Panc1 (cell line): ENCODE results near the gene JAZF1. TPM values are rescaled to one million over a fixed set of nuclear protein-coding genes. Genes with fewer than 3 reads are reported as not detected.

ENCODE experiments used
- ATAC-seq: fragments of 200-7000 bp; cut with Tn5 transposase; 2 replicates; pipeline ENCODE4 v1.9.1; 2020; ENCODE audit warnings: mild to moderate bottlenecking, moderate library complexity
- BruUV-seq: library from RNA; stranded (reverse); fragments of 400-500 nt; replicated peaks from 2 replicates; lab custom pipeline; 2021; lab: Mats Ljungman, UMichigan
- CTCF ChIA-PET: fragments of 300-600 bp; sonication (Branson Sonifier 250); formaldehyde crosslinking; loops from one replicate; lab custom pipeline; 2022; ENCODE audit warnings: antibody characterized with exemption; lab: Charles Lee
- POLR2A ChIA-PET: fragments of 300-600 bp; sonication (Branson Sonifier 250); formaldehyde crosslinking; loops from one replicate; lab custom pipeline; 2022; ENCODE audit warnings: antibody characterized with exemption; lab: Charles Lee
- DNase-seq: peaks from one replicate; pipeline ENCODE4 v3.0.0-alpha.2; 2010; ENCODE audit warnings: low read depth, low spot score
- H3K27ac ChIP-seq: 2 replicates; pipeline ENCODE4 v1.5.1; 2011; ENCODE audit warnings: mild to moderate bottlenecking, low read length, inconsistent platforms
- H3K27me3 ChIP-seq: fragments of 200-500 bp; sonication (Bioruptor generic); 2 replicates; pipeline ENCODE4 v1.6.0; 2014; ENCODE audit warnings: low read length, inconsistent platforms; ENCODE audit not compliant: control insufficient read depth, insufficient read depth
- H3K36me3 ChIP-seq: fragments of 200-500 bp; sonication (Bioruptor generic); 2 replicates; pipeline ENCODE4 v1.5.1; 2014; ENCODE audit warnings: inconsistent platforms, mild to moderate bottlenecking, low read length, moderate library complexity; ENCODE audit not compliant: control insufficient read depth, insufficient read depth
- H3K4me1 ChIP-seq: 2 replicates; pipeline ENCODE4 v1.5.1; 2011; ENCODE audit warnings: inconsistent platforms, mild to moderate bottlenecking, low read length, moderate library complexity; ENCODE audit not compliant: control insufficient read depth, insufficient read depth
- H3K4me3 ChIP-seq, 2 experiments: 2 replicates each; pipeline ENCODE4 v1.5.1; 2011 to 2012; ENCODE audit warnings: low read depth in 2 of 2, low read length in 2 of 2, mild to moderate bottlenecking in 2 of 2, inconsistent platforms in 1 of 2, moderate library complexity in 1 of 2
- H3K9me3 ChIP-seq: fragments of 200-500 bp; sonication (Bioruptor generic); 2 replicates; pipeline ENCODE4 v1.5.1; 2014; ENCODE audit warnings: low read depth, mild to moderate bottlenecking, inconsistent platforms, low read length, moderate library complexity; ENCODE audit not compliant: control insufficient read depth, insufficient read depth
- POLR2AphosphoS5 ChIP-seq: IDR thresholded peaks from 2 replicates; pipeline ENCODE4 v1.6.1; 2012; ENCODE audit warnings: mild to moderate bottlenecking, low read depth, low read length, moderate library complexity
- SIN3A ChIP-seq: IDR thresholded peaks from 2 replicates; pipeline ENCODE4 v1.6.1; 2012; ENCODE audit warnings: low read depth, mild to moderate bottlenecking, low read length, moderate library complexity, borderline replicate concordance; ENCODE audit not compliant: insufficient read depth
- TCF7L2 ChIP-seq: IDR thresholded peaks from 2 replicates; pipeline ENCODE4 v1.6.1; 2011; ENCODE audit warnings: mild to moderate bottlenecking, low read depth, low read length, inconsistent platforms
- in situ Hi-C: cut with HindIII; loops from 2 replicates; pipeline ENCODE4 v1.10.0; 2016; ENCODE audit warnings: low sequenced_read_pairs, low pct_unique_long_range_greater_than_20kb
- intact Hi-C: fragments of 100-400 bp; cut with micrococcal nuclease; formaldehyde crosslinking; loops from one replicate; pipeline ENCODE4 v1.10.0; 2022; ENCODE audit not compliant: unreplicated experiment
- total RNA-seq: library from RNA; stranded (reverse); gene quantifications from one replicate; pipeline ENCODE4 v1.2.1, GENCODE V29; 2021; ENCODE audit not compliant: unreplicated experiment
- TF ChIP-seq, protein P1 (sequence below): fragments of 450-650 bp; IDR thresholded peaks from 2 replicates; pipeline ENCODE4 v1.5.1; 2017; ENCODE audit warnings: mild to moderate bottlenecking
- TF ChIP-seq, protein P2 (sequence below), 2 experiments: IDR thresholded peaks; 2 replicates each; pipeline ENCODE4 v1.6.1; 2011 to 2012; ENCODE audit warnings: low read depth in 2 of 2, control low read depth in 1 of 2, low read length in 1 of 2, mild to moderate bottlenecking in 1 of 2, moderate library complexity in 1 of 2; ENCODE audit not compliant: insufficient read depth in 1 of 2

The JAZF1 gene
- total RNA-seq, 1 experiment from 2014 or later = 8.8 TPM

DNA sequence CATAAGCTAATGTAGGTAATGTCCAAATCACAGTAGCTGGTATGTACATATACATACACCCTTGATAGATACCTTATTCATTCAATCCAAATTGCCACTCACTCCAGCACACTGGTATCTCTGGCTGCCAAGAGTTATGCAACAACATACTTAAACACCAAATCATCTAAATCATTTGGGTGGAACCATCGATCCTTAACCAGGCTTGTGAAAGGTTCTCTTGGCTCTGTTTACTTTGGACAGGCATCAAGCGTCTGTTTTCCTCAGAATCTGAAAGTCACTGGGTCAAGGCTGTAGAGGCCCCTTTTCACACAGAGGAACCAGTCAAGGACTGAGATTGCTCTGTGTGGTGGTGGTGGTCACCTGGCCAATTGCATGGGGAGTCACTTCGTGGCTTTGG, 24.6 kb downstream of the JAZF1 start:
- H3K4me1 ChIP-seq = no peaks in the 10 kb centered on the region
- H3K36me3 ChIP-seq = no peaks in the 10 kb centered on the region
- ATAC-seq (no peak), DNase-seq (no peak)
- ChIA-PET POLR2A (no interaction called here), CTCF (no interaction called here)
- H3K4me3 ChIP-seq = no peak overlapping the region
- BruUV-seq = no TSS peak
- intact Hi-C loops = no loop called here
- TF ChIP-seq POLR2AphosphoS5 = no peak
- TF ChIP-seq, protein P1, sequence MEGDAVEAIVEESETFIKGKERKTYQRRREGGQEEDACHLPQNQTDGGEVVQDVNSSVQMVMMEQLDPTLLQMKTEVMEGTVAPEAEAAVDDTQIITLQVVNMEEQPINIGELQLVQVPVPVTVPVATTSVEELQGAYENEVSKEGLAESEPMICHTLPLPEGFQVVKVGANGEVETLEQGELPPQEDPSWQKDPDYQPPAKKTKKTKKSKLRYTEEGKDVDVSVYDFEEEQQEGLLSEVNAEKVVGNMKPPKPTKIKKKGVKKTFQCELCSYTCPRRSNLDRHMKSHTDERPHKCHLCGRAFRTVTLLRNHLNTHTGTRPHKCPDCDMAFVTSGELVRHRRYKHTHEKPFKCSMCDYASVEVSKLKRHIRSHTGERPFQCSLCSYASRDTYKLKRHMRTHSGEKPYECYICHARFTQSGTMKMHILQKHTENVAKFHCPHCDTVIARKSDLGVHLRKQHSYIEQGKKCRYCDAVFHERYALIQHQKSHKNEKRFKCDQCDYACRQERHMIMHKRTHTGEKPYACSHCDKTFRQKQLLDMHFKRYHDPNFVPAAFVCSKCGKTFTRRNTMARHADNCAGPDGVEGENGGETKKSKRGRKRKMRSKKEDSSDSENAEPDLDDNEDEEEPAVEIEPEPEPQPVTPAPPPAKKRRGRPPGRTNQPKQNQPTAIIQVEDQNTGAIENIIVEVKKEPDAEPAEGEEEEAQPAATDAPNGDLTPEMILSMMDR = no peak
- TF ChIP-seq, protein P2, sequence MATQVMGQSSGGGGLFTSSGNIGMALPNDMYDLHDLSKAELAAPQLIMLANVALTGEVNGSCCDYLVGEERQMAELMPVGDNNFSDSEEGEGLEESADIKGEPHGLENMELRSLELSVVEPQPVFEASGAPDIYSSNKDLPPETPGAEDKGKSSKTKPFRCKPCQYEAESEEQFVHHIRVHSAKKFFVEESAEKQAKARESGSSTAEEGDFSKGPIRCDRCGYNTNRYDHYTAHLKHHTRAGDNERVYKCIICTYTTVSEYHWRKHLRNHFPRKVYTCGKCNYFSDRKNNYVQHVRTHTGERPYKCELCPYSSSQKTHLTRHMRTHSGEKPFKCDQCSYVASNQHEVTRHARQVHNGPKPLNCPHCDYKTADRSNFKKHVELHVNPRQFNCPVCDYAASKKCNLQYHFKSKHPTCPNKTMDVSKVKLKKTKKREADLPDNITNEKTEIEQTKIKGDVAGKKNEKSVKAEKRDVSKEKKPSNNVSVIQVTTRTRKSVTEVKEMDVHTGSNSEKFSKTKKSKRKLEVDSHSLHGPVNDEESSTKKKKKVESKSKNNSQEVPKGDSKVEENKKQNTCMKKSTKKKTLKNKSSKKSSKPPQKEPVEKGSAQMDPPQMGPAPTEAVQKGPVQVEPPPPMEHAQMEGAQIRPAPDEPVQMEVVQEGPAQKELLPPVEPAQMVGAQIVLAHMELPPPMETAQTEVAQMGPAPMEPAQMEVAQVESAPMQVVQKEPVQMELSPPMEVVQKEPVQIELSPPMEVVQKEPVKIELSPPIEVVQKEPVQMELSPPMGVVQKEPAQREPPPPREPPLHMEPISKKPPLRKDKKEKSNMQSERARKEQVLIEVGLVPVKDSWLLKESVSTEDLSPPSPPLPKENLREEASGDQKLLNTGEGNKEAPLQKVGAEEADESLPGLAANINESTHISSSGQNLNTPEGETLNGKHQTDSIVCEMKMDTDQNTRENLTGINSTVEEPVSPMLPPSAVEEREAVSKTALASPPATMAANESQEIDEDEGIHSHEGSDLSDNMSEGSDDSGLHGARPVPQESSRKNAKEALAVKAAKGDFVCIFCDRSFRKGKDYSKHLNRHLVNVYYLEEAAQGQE (IDR thresholded peaks at IDR 0.05; ENCODE audit: insufficient read depth in 1 of 2, low read depth in 2 of 2, low read length in 1 of 2) = no peak
- no peak for TF ChIP-seq TCF7L2
- no peak for TF ChIP-seq SIN3A
- no peak overlapping the region for H3K27ac ChIP-seq
- no peaks in the 10 kb centered on the region for H3K9me3 ChIP-seq
- in situ Hi-C loops = no loop called here
- H3K27me3 ChIP-seq = no peaks in the 10 kb centered on the region

DNA sequence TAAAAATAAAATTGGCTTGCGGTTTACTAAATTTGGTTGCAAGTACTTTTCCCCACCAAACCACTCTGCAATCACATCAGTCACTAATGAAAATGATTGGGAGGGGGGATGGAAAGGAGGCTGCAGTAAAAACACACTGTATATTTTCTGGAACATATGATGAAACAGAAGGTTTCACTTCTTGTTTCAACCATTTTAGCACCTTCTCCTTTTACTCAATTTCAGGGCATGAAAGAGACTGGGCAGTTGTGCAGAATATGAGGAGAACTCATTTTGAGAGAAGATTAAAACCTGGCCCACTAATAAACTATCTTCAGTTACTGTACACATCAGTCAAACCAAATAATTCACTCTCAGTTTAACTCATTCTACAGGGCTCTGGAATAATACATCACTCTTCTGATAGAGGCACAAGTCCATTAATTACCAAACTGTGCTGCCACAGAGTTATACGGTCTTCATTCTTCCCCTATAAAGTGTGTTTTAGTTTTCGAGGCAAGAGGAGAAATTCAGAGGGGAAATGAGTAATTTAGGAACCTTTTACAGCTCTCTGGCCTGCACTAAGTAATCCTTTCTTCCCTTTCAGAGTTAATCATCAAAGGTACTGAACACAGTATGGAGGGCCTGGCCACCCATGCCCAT, 25.5 kb downstream of the JAZF1 start:
- POLR2A ChIA-PET = no interaction called here
- Histone ChIP-seq H3K4me1 (peaks cover 5% of the 10 kb centered on the region), H3K27ac (no peak overlapping the region), H3K9me3 (no peaks in the 10 kb centered on the region), H3K36me3 (no peaks in the 10 kb centered on the region), H3K27me3 (no peaks in the 10 kb centered on the region), H3K4me3 (no peak overlapping the region)
- BruUV-seq = no TSS peak
- DNase-seq = no peak
- no peak for ATAC-seq
- intact Hi-C loops (no loop called here), in situ Hi-C loops (no loop called here)
- TF ChIP-seq, protein P1 = no peak
- TF ChIP-seq TCF7L2 (no peak), SIN3A (no peak), POLR2AphosphoS5 (no peak)
- TF ChIP-seq, protein P2 (IDR thresholded peaks at IDR 0.05; ENCODE audit: insufficient read depth in 1 of 2, low read depth in 2 of 2, low read length in 1 of 2) = no peak
- CTCF ChIA-PET = no interaction called here
